Measurements from ENCODE around the gene NRG3.

GRCh38 chr10:82515256-82515655 lies 640.3 kb downstream of the NRG3 start:
- TF ChIP-seq CTCF (IDR thresholded peaks at IDR 0.05) (no peak), POLR2A (IDR thresholded peaks at IDR 0.05) (no peak), POLR2AphosphoS5 (IDR thresholded peaks at IDR 0.05) (no peak), EP300 (IDR thresholded peaks at IDR 0.05) (no peak)

Measured in gastroesophageal sphincter (tissue), 3 donors.